ENCODE measurements around the gene ACTL8. TPM values are rescaled to one million over a fixed set of nuclear protein-coding genes. Genes with fewer than 3 reads are reported as not detected.

The ACTL8 gene
- total RNA-seq, 1 donor from 2014 or later, result not detected

- no peaks in the 10 kb centered on the region for H3K9me3 Mint-ChIP-seq
- H4K20me1 ChIP-seq (ENCODE audit: low read depth), result no peaks in the 10 kb centered on the region
- no peaks in the 10 kb centered on the region for H3K9me3 ChIP-seq (ENCODE audit: low read depth)
- no peaks in the 10 kb centered on the region for H3K27me3 ChIP-seq
- no peak overlapping the region for H2AFZ ChIP-seq (replicated peaks)
- H3K36me3 ChIP-seq, result no peaks in the 10 kb centered on the region
- H3K79me2 ChIP-seq (ENCODE audit: low read depth), result no peaks in the 10 kb centered on the region
- H3K4me1 ChIP-seq, result no peaks in the 10 kb centered on the region
- no peak for DNase-seq (ENCODE audit: low spot score)
- no peak overlapping the region for H3K27ac Mint-ChIP-seq
- H3K4me2 ChIP-seq, result no peak overlapping the region
- no peaks in the 10 kb centered on the region for H3K4me1 Mint-ChIP-seq
- H3K27ac ChIP-seq, result no peak overlapping the region
- H3K27me3 Mint-ChIP-seq (ENCODE audit: insufficient read depth, low read depth), result peaks cover 2% of the 10 kb centered on the region
- H3F3A ChIP-seq (ENCODE audit: low read depth), result no peaks in the 10 kb centered on the region
- H3K9ac ChIP-seq, result no peak overlapping the region
- no peak overlapping the region for H3K4me3 Mint-ChIP-seq
- H3K36me3 Mint-ChIP-seq, result no peaks in the 10 kb centered on the region
- no peak overlapping the region for H3K4me3 ChIP-seq
- TF ChIP-seq EZH2phosphoT487 (IDR thresholded peaks at IDR 0.05) (no peak), CTCF (IDR thresholded peaks at IDR 0.05) (no peak), EZH2 (IDR thresholded peaks at IDR 0.05) (no peak)
Observed at GRCh38 chr1:17852383-17852782, 97.2 kb downstream of the ACTL8 start.

GRCh38 chr1:17853241-17853935 lies 98.3 kb downstream of the ACTL8 start:
- no peak overlapping the region for H3K4me3 Mint-ChIP-seq
- Histone ChIP-seq H3K9ac (no peak overlapping the region), H2AFZ (replicated peaks) (no peak overlapping the region), H3K4me1 (no peaks in the 10 kb centered on the region), H4K20me1 (ENCODE audit: low read depth) (no peaks in the 10 kb centered on the region), H3K27me3 (no peaks in the 10 kb centered on the region), H3K27ac (no peak overlapping the region), H3F3A (ENCODE audit: low read depth) (no peaks in the 10 kb centered on the region), H3K79me2 (ENCODE audit: low read depth) (no peaks in the 10 kb centered on the region), H3K4me3 (no peak overlapping the region), H3K4me2 (no peak overlapping the region), H3K9me3 (ENCODE audit: low read depth) (no peaks in the 10 kb centered on the region), H3K36me3 (no peaks in the 10 kb centered on the region)
- no peaks in the 10 kb centered on the region for H3K4me1 Mint-ChIP-seq
- H3K36me3 Mint-ChIP-seq, result no peaks in the 10 kb centered on the region
- TF ChIP-seq EZH2phosphoT487 (IDR thresholded peaks at IDR 0.05), result no peak
- no peak for TF ChIP-seq CTCF (IDR thresholded peaks at IDR 0.05)
- no peak for TF ChIP-seq EZH2 (IDR thresholded peaks at IDR 0.05)
- H3K9me3 Mint-ChIP-seq, result no peaks in the 10 kb centered on the region
- H3K27ac Mint-ChIP-seq, result no peak overlapping the region
- DNase-seq (ENCODE audit: low spot score), result no peak
- peaks cover 4% of the 10 kb centered on the region for H3K27me3 Mint-ChIP-seq (ENCODE audit: insufficient read depth, low read depth)

DNA sequence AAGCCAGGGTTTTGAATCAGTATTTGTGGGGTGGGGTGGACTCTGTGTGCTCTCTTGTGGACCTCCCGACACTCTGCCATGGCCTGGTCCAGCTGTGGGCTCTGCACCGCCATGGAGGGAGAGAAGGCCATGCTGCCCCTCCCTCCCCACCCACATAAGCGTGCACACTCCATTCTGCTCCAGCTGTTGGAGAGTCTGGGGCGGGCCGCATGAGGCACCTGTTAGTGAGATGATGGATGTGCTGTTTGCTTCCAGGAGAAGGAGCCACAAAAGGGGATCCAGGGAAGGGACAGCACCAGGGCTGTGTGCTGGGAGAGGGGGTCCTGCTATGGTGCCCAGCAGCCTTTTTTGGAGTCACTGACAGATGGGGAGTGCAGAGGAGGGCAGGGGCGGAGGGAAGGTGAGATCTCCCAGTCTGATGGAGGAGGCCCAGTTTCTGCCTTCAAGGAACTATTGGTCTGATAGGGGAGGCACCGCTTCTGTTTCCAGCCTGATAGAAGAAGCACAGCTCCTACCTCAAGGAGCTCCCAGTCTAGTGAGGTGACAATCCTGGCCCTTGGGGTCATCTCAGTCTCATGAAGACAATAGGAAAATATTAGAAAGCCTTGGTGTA lies 101.5 kb downstream of the ACTL8 start:
- H3K4me3 ChIP-seq, result no peak overlapping the region
- no peaks in the 10 kb centered on the region for H3K9me3 ChIP-seq (ENCODE audit: low read depth)
- H3K27ac ChIP-seq, result no peak overlapping the region
- no peak overlapping the region for H3K9ac ChIP-seq
- Mint-ChIP-seq H3K36me3 (no peaks in the 10 kb centered on the region), H3K9me3 (no peaks in the 10 kb centered on the region), H3K4me1 (peaks cover 2% of the 10 kb centered on the region), H3K27ac (no peak overlapping the region), H3K27me3 (ENCODE audit: insufficient read depth, low read depth) (peaks cover 9% of the 10 kb centered on the region), H3K4me3 (no peak overlapping the region)
- H3F3A ChIP-seq (ENCODE audit: low read depth), result no peaks in the 10 kb centered on the region
- no peak overlapping the region for H3K4me2 ChIP-seq
- TF ChIP-seq CTCF (IDR thresholded peaks at IDR 0.05) (no peak), EZH2phosphoT487 (IDR thresholded peaks at IDR 0.05) (no peak), EZH2 (IDR thresholded peaks at IDR 0.05) (no peak)
- H3K27me3 ChIP-seq, result no peaks in the 10 kb centered on the region
- H3K36me3 ChIP-seq, result no peaks in the 10 kb centered on the region
- no peaks in the 10 kb centered on the region for H3K79me2 ChIP-seq (ENCODE audit: low read depth)
- H2AFZ ChIP-seq (replicated peaks), result no peak overlapping the region
- DNase-seq (ENCODE audit: low spot score), result no peak
- no peaks in the 10 kb centered on the region for H4K20me1 ChIP-seq (ENCODE audit: low read depth)
- H3K4me1 ChIP-seq, result no peaks in the 10 kb centered on the region

All from neural progenitor cell (in vitro differentiated cells).